HG03175 (cell line): ENCODE data around the gene ARPC5L.
"Not testable (repeated sequence)": the region's sequence is repeated elsewhere in the genome, so short reads cannot be mapped to it uniquely, and the experiment has no call there.

Experiments used
- ATAC-seq: cut with Tn5 transposase; IDR thresholded peaks from one replicate; pipeline ENCODE4 v1.9.1; 2021; ENCODE audit warnings: mild to moderate bottlenecking, moderate library complexity; ENCODE audit not compliant: unreplicated experiment

Gene ARPC5L

DNA sequence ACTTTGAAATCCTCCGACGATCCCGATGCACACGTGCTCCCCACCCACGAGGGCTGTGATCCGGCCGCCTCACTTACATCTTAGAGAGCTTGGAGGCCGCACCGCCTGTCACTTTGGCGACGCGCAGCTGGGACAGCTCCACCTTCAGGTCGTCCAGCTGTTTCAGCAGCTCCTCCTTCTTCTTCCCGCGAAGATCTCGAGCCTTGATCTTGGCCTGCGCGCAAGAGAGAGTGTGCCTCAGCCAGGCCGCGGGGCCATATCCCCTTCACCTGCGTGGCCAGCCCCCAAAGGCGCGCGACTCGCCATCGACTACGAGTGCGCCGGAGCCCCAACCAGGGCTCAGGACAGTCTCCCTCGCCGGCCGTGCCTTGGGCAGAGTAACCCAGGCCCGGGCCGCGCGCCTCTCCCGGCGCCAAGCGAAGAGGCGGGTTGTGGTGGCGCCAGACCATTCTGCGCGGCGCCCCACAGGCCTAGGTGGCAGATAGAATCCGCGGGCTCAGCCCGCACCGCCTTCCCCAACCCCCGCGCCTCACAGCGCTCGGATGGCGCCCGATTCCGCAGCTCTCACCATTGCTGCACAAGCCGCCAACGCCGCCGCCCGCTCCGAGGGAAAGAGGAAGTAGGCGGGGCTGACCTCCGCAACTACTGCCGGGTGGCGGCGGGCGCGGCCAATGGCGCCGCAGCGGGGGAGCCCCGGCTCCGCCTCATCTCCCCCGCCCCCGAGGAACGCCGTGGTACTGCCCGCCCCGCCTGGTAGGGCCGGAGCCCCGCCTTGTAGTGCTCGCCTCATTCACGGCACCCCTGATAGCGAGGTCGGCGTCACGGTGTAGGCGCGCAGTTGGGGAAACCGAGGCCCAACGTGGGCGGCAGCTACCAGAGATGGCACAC lies at the start of gene ARPC5L, which contains the start of gene RPL35:
Gene ARPC5L, plus strand, starts transcription at position 789 of the 888 bp plus-strand sequence. CDS start 7,161 bp downstream, outside the sequence.
Gene RPL35, minus strand, starts transcription at position 616 of the 888 bp plus-strand sequence. Its CDS starts 45 bp downstream, at position 571.
- peak; percentile 87 for ATAC-seq

- ATAC-seq: no peak
These were observed 49.5 kb upstream of the ARPC5L start for GRCh38 chr9:124812441-124812876.

GRCh38 chr9:124813041-124813440 lies 48.9 kb upstream of the ARPC5L start:
- no peak for ATAC-seq

DNA sequence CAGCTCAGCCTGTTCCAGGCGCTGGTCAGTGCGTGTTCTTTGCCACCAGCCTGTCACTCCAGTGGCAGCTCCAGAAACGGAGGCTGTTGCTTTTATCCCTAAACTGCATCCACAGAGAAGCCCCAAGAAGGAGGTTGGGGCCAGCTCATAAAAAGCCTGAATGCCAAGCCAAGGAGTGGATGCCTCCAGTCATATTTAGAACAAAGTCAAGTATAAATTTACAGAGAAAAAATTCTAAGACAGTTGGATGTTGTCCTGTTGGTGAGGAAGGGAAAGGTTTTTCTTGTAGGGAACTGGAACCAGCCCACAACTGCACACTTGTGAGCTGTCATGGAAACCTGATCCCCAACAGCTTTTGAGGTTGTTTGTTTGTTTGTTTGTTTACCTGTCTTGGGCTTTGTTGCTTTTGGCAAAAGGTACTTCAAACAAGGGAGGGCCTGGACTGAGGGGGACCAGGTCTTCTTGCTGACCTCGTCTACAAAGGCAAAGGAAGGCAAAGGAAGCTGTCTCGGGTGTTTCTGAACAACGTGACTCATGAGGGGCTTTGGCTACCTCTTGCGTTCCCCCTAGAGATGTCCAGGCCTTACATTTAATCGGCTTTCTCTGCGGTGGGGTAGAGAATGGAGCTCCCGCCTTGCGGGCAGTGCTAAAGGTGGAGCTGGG lies 48.3 kb upstream of the ARPC5L start:
- ATAC-seq: no peak

- no peak for ATAC-seq
These were observed 47.8 kb upstream of the ARPC5L start for GRCh38 chr9:124814164-124814535.

DNA sequence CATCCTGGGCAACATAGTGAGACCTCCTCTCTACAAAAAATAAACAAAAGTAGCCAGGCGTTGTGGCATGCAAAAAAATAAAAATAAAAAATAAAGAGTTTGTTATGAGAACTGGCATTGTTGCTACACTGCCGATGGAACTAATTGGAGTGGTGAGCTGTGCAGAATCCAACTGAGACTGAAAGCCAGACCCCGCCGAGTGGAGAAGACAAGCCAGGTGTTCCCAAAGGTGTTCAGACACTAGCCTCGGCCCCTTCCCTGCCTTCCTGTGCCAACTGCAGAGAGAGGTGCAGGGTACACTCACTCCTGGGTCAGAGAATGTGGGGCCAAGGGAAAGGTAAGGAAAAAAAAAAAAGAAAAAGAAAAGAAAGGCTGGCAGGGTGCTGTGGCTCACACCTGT lies 46.3 kb upstream of the ARPC5L start:
- ATAC-seq: no peak

GRCh38 chr9:124818431-124819281 lies 43.3 kb upstream of the ARPC5L start:
- no peak for ATAC-seq

DNA sequence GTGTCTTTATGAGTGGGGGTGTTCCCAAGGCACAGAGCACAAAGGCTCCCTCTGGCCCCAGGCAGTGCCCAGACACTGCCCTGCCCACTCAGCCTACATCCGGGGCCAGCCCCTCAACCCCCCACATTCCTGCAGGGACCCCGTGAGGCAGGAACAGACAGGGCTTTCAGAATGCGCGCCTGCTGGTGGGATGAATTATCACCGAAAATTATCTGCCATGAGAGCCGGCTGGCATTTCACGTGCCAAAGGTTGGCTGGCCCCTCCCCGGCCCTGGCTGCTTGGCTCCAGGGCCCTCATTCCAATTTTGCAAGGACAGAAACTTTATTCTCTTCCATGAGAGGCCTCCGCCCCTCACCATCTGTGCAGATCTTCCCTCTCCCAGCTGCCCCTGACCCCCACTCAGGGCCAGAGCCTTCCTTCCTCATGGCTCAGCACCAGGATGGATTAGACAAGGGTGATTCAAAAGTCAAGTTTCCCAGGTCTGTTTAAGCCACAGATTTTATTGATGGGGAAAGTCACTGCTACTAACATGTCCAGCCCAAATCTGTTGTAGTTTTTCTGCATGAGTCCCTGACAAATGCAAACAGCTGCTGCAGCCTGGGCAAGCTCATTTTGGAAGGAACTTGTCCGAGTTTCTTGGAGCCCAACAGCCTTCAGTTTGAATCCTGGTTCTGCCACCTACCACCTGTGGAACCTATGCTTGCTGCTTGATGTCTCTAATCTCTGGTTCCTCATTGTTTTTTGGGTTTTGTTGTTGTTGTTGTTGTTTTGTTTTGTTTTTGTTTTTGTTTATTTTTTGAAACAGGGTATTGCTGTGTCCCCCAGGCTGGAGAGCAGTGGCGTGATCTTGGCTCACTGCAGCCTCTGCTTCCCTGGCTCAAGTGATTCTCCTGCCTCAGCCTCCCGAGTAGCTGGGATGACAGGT lies 41.0 kb upstream of the ARPC5L start:
- no peak for ATAC-seq

DNA sequence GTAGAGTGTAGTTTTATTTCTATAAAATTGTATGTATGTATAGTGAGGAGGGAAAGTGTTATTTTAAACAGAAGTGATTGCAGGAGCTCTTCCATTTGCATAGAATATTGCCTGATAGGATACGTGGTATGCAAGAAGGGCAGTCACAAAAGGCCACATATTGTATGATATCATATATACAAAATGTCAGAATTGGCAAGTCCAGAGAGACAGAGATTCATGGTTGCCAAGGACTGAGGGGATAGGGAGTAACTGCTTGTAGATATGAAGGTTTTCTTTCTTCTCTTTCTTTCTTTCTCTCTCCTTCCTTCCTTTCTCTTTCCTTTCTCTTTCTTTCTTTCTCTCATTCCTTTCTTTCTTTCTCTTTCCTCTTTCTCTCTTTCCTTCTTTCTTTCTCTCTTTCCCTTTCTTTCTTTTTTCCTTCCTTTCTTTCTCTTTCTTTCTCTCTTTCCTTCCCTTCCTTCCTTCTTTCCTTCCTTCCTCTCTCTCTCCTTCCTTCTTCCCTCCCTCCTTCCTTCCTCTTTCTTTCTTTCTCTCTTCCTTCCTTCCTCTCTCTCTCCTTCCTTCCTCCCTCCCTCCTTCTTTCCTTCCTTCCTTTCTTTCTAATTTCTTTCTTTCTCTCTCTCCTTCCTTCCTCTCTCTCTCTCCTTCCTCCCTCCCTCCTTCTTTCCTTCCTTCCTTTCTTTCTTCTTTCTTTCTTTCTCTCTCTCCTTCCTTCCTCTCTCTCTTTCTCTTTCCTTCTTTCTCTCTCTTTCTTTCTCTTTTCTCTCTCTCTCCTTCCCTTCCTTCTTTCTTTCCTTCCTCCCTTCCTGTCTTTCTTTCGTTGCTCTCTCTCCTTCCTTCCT lies 33.2 kb upstream of the ARPC5L start:
- no peak for ATAC-seq

DNA sequence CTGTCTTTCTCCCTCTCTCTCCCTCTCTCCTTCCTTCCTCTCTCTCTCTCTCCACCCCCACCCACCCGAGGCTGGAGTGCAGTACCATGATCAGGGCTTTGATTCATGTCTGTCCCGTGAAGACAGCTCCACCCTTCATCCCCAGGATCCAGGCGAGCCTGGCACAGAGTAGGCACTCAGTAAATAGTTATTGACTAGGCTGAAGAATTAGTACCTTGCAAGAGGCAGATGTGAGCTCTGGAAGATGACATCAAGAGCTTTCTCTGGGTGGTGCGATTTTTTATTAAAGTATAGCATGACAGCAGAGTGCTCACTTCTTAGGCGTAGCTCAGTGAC lies 32.6 kb upstream of the ARPC5L start:
- ATAC-seq: no peak

GRCh38 chr9:124830593-124830992 lies 31.3 kb upstream of the ARPC5L start:
- ATAC-seq: no peak

DNA sequence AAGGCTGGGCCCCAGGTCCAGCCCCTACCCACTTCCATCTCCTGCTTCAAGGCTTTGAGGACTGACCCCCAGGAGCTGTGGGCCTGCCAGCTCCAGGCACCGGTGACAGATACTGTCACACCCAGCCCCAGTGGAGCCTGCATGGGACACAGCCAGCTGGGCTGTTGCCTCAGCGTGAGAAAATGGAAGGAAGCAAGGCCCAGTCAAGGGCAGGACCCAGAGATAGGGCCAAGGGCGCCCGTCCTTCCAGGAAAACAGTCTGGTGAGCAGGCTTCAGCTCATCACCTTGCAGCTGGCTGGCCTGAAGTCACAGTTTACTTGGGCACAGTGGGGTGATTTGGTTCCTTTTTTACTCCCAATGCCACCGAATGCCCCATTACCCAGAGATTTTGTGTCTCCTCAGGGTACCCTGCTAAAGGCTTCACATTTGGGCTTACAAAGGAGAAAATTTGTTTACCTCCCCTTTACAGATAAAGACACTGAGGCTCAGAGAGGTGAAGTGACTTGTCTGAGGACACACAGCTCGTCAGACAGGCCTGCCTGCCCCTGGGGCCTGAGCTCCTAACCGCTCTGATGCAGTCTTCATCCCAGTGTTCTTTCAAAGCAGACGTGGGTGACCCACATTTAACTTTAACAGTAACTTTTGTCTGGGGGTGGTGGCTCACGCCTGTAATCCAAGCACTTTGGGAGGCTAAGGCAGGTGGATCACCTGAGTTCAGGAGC lies 30.1 kb upstream of the ARPC5L start:
- no peak for ATAC-seq

- no peak for ATAC-seq
These were observed 27.3 kb upstream of the ARPC5L start for GRCh38 chr9:124834591-124834990.

DNA sequence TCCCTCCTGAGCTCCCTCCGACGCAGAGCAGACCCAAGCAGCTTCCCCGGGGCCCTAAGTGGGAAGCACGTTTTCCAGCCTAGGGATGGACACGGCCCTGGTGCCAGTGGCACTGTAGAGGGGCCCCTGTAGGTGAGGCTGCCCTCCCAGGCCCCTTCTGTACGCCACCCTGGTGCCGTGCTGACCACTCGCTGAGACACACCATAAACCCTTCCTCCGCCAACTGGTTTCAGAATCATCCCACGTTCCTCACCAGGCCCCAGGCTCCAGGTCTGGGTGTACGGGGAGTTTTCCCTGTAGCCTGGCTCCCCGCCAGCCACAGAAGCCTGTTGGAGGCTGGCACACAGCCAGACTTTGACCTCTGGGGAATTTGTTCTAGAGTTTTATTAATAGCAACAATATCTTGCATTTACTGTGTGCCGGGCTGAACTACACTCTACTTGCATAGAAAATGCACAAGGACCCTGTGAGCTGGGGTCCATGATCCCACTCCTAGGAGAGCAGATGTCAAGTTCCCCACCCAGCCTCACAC lies 26.8 kb upstream of the ARPC5L start:
- ATAC-seq: no peak

GRCh38 chr9:124838132-124838531 lies 23.8 kb upstream of the ARPC5L start:
- not testable (repeated sequence) for ATAC-seq

DNA sequence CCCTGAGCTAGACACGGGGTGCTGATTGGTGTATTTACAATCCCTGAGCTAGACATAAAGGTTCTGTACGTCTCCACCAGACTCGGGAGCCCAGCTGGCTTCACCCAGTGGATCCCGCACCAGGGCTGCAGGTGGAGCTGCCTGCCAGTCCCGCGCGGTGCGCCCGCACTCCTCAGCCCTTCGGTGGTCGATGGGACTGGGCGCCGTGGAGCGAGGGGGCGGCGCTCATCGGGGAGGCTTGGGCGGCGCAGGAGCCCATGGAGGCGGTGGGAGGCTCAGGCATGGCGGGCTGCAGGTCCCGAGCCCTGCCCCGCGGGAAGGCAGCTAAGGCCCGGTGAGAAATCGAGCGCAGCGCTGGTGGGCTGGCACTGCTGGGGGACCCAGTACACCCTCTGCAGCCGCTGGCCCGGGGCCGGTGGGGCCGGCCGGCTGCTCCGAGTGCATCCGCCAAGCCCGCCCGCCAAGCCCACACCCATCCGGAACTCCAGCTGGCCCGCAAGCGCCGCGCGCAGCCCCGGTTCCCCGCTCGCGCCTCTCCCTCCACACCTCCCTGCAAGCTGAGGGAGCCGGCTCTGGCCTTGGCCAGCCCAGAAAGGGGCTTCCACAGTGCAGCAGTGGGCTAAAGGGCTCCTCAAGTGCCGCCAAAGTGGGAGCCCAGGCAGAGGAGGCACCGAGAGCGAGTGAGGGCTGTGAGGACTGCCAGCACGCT lies 23.2 kb upstream of the ARPC5L start:
- ATAC-seq: not testable (repeated sequence)

DNA sequence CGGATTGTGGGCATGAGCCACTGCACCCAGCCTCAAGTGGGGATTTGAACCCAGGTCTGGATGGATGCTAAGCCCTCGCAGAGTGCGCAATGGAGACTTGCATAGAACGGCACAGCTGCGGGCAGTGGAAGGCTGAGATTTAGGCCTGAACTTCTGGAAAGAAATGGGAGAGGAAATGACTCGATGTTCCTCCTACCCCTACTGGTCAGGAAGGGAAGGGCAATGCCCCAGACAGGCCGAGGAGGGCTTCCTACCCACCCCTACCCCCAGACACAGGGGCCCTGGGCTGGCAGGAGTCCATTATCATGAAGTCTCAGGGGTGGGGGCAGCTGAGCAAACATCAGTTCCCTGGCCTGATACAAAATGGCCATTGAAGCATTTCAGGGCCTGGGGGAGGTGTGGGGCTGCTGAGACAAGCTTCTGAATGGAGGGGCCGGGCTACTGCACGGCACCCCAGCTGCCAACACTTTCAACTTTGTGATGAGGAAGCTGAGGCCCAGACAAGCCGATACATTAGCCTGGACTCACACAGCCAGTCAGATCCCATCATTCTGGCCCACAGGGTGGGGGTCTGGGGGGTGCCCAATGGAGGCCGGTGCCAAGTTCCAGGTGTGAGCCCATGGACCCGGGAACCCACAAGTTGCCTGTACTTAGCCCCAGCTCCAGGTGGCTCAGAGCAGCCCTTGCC lies 22.2 kb upstream of the ARPC5L start:
- no peak for ATAC-seq
